ENCODE data around the gene TMEM163.

- TF ChIP-seq CTCF (IDR thresholded peaks at IDR 0.05; ENCODE audit: low read length) (no peak), EZH2 (IDR thresholded peaks at IDR 0.05; ENCODE audit: borderline replicate concordance, low read length) (no peak)
Measured at GRCh38 chr2:134592377-134592776, 126.4 kb downstream of the TMEM163 start.

Data from OCI-LY1 (cell line).